Fibroblast of the aortic adventitia (primary cell): ENCODE data around the gene LRRC41. TPM values are rescaled to one million over a fixed set of nuclear protein-coding genes. Genes with fewer than 3 reads are reported as not detected.
A peak's percentile ranks its signal among the peaks of the same experiment; 100 is the strongest.

Experiments
- DNase-seq: peaks from one replicate; pipeline ENCODE4 v3.0.0-alpha.2; 2010; ENCODE audit warnings: low read depth
- H3K4me3 ChIP-seq: 2 replicates; pipeline ENCODE4 v1.5.1; 2011; ENCODE audit warnings: low read depth, mild to moderate bottlenecking, control low read depth, low read length, moderate library complexity
- CTCF ChIP-seq: IDR thresholded peaks from 2 replicates; pipeline ENCODE4 v1.5.1; 2011; ENCODE audit warnings: mild to moderate bottlenecking, low read length, control low read depth, inconsistent platforms; ENCODE audit not compliant: insufficient read depth
- total RNA-seq: library from RNA; depleted of rRNA; stranded (reverse); fragments of >200 nt; gene quantifications from 2 replicates; pipeline ENCODE4 v1.2.3, GENCODE V29; 2012; ENCODE audit warnings: low replicate concordance

LRRC41 gene
- total RNA-seq, 1 donor, result 66.4 TPM

DNA sequence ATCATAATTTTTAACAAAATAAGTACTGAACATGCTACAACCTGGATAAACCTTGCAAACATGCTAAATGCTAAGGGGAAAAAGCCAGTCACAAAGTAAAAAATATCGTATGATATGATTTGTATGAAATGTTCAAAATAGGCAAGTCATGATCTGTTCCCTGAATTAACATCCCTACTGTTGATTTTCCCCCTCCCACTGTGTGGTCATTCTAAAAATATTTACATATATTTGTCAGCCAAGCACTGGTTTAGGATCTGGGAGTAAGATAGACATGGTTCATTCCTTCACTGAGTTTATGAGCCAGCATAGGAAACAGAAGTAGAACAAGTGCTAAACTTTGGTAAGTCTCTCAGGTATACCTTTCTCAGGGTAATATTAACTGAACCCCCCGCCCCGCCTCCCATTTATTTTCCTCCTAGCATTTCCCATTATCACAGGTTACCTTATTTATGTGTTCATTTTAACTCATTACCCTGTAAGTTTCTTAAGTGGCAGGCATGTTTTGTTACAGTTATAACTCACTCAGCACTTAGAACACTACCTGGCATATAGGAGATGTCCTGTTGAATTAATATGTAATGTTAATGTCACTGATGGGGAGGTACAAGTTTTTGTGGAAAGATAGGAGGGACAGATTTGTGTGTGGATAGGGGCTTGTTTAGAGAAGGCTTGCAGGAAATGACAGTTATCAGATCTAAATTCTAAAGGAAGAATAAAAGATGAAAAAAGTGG is 12.4 kb upstream of the LRRC41 start:
- no peak overlapping the region for H3K4me3 ChIP-seq
- no peak for TF ChIP-seq CTCF
- peak; percentile 7 for DNase-seq

GRCh38 chr1:46310321-46310720 is 6.9 kb upstream of the LRRC41 start:
- TF ChIP-seq CTCF, result no peak
- no peak for DNase-seq
- no peak overlapping the region for H3K4me3 ChIP-seq

GRCh38 chr1:46309401-46310159 is 6.2 kb upstream of the LRRC41 start:
- H3K4me3 ChIP-seq, result no peak overlapping the region
- TF ChIP-seq CTCF, result no peak
- no peak for DNase-seq

DNA sequence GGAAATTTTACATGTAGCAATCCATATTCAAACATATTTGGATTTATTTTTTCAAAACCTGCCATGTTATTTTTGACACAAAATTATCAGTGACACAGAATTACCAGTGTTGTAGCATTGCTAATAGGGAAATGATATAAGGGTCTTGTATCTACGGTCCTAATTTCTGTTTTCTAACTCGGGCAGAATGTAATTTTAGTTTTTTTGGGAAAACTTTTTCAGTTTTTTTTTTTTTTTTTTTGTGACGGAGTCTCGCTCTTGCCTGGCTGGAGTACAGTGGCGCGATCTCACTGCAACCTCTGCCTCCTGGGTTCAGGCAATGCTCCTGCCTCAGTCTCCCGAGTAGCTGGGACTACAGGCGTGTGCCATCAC is 2.7 kb upstream of the LRRC41 start:
- H3K4me3 ChIP-seq, result no peak overlapping the region
- DNase-seq, result no peak
- TF ChIP-seq CTCF, result no peak

GRCh38 chr1:46303872-46304326 is 483 bp upstream of the LRRC41 start:
- TF ChIP-seq CTCF, result no peak
- DNase-seq, result peak; percentile 9
- peak overlapping the region; percentile 87 for H3K4me3 ChIP-seq

- peak; percentile 33 for DNase-seq
- peak overlapping the region; percentile 82 for H3K4me3 ChIP-seq
- TF ChIP-seq CTCF, result no peak
Observed at GRCh38 chr1:46302641-46303037, 777 bp downstream of the LRRC41 start.
